Activated naive CD8-positive, alpha-beta T cell treated with anti-CD3 and anti-CD28 coated beads, Interleukin-2, amount 10 ng/mL, durations not matched to agents 7 days and 5 days (primary cell): ENCODE data around the gene C2orf72. TPM values are rescaled to one million over a fixed set of nuclear protein-coding genes. Genes with fewer than 3 reads are reported as not detected.

Experiments
- ATAC-seq: fragments of 150-1000 bp; cut with Tn5 transposase; one replicate; pipeline ENCODE4 v1.10.0; 2021; ENCODE audit warnings: low read depth, moderate library complexity
- POLR2A ChIA-PET: fragments of 350-600 bp; sonication (Branson Sonifier 250); formaldehyde crosslinking; loops from one replicate; lab custom pipeline; 2021; ENCODE audit warnings: antibody characterized with exemption; lab: Charles Lee
- DNase-seq: peaks from one replicate; pipeline ENCODE4 v3.0.0; 2021
- H3K27ac Mint-ChIP-seq: one replicate; pipeline ENCODE4 v1.8.0; 2022; ENCODE audit warnings: mild to moderate bottlenecking, mixed read lengths
- H3K27me3 Mint-ChIP-seq: one replicate; pipeline ENCODE4 v1.8.0; 2022; ENCODE audit warnings: mild to moderate bottlenecking, moderate library complexity, mixed read lengths
- H3K36me3 Mint-ChIP-seq: one replicate; pipeline ENCODE4 v1.8.0; 2021; ENCODE audit warnings: mild to moderate bottlenecking, mixed read lengths
- H3K4me1 Mint-ChIP-seq: one replicate; pipeline ENCODE4 v1.8.0; 2021; ENCODE audit warnings: mixed read lengths
- H3K4me3 Mint-ChIP-seq: one replicate; pipeline ENCODE4 v1.8.0; 2022; ENCODE audit warnings: mild to moderate bottlenecking, moderate library complexity, mixed read lengths
- H3K9me3 Mint-ChIP-seq: one replicate; pipeline ENCODE4 v1.8.0; 2021; ENCODE audit warnings: mixed read lengths
- total RNA-seq, 2 experiments: library from RNA; stranded (reverse); gene quantifications; one replicate each; pipeline ENCODE4 v1.2.3, GENCODE V29; 2021

Gene C2orf72
- total RNA-seq: under 1 TPM; 0.47 to 0.48 TPM

DNA sequence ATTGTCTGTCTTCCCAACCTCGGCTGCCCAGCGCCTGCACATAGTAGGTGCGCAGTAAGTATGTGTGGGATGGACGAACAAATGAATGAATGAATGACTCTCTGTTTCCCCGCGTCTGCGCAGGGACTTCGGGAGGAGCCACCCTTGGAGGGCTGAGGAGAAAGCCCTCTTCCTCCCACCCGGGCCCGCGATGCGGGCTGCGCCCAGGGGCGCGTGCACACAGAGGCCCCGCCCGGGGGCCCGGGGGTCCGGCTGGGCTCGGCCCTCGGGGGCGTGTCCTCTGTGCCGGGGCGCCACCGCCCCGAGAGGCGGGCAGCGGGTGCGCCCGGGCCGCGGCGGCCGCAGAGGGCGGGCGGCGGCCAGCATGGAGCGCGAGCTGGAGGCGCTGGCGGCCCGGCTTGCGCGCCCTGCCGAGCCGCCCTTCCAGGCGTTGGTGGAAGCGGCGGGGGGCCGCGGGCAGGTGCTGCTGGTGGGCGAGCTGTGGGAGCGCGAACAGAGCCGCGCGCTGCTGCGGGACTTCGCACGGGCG is at the start of gene C2orf72:
TSS of gene C2orf72 (plus strand) at position 322 of the 529 bp plus-strand sequence. CDS start at position 365, 43 bp downstream.
- Mint-ChIP-seq H3K4me3 (peak within 1 kb of the TSS; percentile 69), H3K4me1 (no peaks in the 10 kb centered on the region), H3K27me3 (peaks cover 70% of the 10 kb centered on the region), H3K27ac (no peak within 1 kb of the TSS), H3K36me3 (no peaks in the 10 kb centered on the region), H3K9me3 (no peaks in the 10 kb centered on the region)
- peak; percentile 52 for DNase-seq
- ATAC-seq: peak; percentile 51
- POLR2A ChIA-PET: no interaction called here

DNA sequence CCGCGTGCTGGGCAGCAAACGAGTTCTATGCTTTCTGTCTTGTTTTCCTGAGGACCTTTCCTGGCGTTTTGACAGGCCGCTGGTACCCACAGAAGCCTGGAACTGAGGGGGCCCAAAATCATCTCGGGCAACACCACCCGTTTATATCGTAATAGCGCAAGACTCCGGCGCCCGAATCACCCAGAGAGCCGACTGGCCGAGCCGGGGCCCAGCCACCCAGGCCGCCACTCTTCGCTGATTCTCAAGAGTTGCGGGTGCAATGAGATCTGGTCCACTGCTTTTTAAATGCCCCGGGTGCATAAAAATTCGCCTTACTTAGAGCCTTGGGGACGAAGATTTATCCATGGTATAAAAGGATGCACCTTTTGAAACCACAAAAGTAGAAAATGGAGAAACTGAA is 47.6 kb upstream of the C2orf72 start:
- H3K9me3 Mint-ChIP-seq: no peaks in the 10 kb centered on the region
- H3K27me3 Mint-ChIP-seq: peaks cover 29% of the 10 kb centered on the region
- no peaks in the 10 kb centered on the region for H3K36me3 Mint-ChIP-seq
- no peak overlapping the region for H3K4me3 Mint-ChIP-seq
- no peak overlapping the region for H3K27ac Mint-ChIP-seq
- DNase-seq: no peak
- ATAC-seq: no peak
- peaks cover 15% of the 10 kb centered on the region for H3K4me1 Mint-ChIP-seq
- POLR2A ChIA-PET: interaction anchor here (1.5 kb wide), 1 partner anchor 43 kb away, joined by 3 read pairs; no protein-coding TSS in a partner anchor

DNA sequence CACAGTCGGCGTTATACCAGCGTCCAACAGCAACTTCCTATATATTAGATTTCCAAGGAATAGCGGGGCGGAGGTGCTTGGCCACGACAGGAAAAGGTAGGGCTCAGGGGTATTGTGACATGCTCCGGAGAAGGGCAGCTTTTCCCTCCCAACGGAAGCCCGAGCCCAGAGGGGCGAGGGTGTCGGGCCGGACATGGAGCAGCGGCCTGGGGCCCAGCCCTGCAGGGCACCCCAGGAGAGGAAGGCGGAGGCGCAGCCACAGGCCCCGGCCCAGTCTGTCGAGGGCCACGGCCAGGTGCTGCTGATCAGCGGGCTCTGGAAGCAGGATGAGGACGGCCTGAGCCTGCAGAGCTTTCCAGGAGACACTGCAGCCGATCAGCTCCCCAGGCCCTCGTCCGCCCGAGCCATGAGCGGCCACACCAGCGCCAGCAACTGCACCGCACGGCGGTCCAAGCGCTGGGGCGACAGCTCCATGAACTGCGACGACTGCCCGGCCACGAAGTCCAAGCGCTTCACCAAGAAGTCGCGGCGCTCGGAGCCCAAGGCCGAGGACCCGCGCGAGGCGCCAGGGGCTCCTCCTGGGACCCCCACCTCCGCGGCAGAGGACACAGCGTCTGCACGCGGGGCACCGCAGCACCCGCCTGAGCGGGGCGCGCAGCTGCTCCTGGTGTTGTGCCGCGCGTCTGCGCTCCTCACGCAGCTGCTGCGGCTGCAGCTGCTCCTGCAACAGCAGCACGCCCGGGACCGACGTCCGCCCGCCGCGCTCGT is 47.0 kb upstream of the C2orf72 start:
- H3K4me1 Mint-ChIP-seq: peaks cover 12% of the 10 kb centered on the region
- H3K36me3 Mint-ChIP-seq: no peaks in the 10 kb centered on the region
- ATAC-seq (no peak), DNase-seq (no peak)
- no peak overlapping the region for H3K4me3 Mint-ChIP-seq
- no peaks in the 10 kb centered on the region for H3K9me3 Mint-ChIP-seq
- POLR2A ChIA-PET: interaction anchor here (1.5 kb wide), 1 partner anchor 44 kb away, joined by 3 read pairs; no protein-coding TSS in a partner anchor
- peaks cover 29% of the 10 kb centered on the region for H3K27me3 Mint-ChIP-seq
- H3K27ac Mint-ChIP-seq: no peak overlapping the region

DNA sequence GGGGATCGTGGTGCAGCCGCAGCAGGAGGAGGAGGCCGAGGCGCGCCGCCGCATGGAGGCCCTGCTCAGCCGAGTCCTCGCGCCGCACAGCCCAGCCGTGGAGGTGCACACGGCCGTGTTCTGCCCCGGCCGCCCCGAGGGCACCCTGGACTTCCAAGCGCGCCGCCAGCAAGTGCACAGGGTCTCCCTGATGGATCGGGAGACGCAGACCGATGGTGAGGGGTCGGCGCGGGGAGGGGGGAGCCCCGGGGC is 46.5 kb upstream of the C2orf72 start:
- POLR2A ChIA-PET: no interaction called here
- no peak overlapping the region for H3K27ac Mint-ChIP-seq

DNA sequence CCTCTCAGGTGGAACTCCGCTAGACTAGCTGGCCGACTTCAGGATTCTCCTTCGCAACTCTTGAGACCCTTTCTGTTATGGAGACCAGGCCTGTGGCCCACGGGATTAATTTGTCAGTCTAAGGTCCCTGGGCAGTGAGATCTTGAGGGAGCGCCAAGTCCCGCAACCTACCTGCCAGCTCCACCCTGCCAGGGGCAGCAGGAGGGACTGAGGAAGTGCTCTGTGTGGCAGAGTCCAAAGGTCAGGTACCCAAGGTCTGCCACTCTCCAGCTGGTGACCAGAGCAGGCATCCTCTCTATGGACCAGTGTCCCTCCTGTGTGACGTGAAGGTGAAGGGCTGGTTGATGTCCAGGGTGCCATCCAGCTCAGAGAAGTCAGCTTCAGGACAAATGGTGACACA is 45.7 kb upstream of the C2orf72 start:
- ATAC-seq (no peak), DNase-seq (no peak)
- POLR2A ChIA-PET: interaction anchor here (1.3 kb wide), 1 partner anchor 66 kb away, joined by 3 read pairs; no protein-coding TSS in a partner anchor
- Mint-ChIP-seq H3K4me1 (peaks cover 5% of the 10 kb centered on the region), H3K9me3 (no peaks in the 10 kb centered on the region), H3K27me3 (peaks cover 33% of the 10 kb centered on the region), H3K4me3 (no peak overlapping the region), H3K36me3 (no peaks in the 10 kb centered on the region), H3K27ac (no peak overlapping the region)

More for the DNA sequence above, 46.5 kb upstream of the C2orf72 start:
- Mint-ChIP-seq H3K27me3 (peaks cover 29% of the 10 kb centered on the region), H3K36me3 (no peaks in the 10 kb centered on the region), H3K4me1 (peaks cover 8% of the 10 kb centered on the region), H3K9me3 (no peaks in the 10 kb centered on the region), H3K4me3 (no peak overlapping the region)
- ATAC-seq (no peak), DNase-seq (no peak)

DNA sequence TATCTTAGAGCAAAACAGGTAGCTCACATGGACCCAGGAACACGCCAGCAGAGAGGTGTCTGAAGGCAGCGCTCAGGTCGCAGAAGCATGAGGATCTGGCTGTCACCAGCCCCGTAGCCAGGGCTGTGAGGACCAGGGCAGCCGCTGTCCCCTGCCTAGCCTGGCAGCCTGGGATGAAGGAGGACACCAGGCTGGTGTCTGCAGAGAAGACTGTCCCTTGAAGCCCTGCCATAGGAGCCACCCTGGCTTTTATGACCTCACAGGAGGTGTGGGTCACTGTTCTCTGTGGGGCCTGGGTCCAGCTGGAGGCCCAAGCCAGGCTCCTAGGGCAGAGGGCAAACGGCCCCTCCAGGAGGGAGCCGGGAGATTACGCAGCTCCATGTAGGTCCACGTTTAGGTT is 41.5 kb upstream of the C2orf72 start, which contains the start of gene SPATA3:
TSS of gene SPATA3 (plus strand) at position 301 of the 400 bp plus-strand sequence. CDS start 113 bp downstream, outside the sequence.
- H3K4me1 Mint-ChIP-seq: no peaks in the 10 kb centered on the region
- POLR2A ChIA-PET: no interaction called here
- peaks cover 1% of the 10 kb centered on the region for H3K9me3 Mint-ChIP-seq
- H3K36me3 Mint-ChIP-seq: no peaks in the 10 kb centered on the region
- peaks cover 46% of the 10 kb centered on the region for H3K27me3 Mint-ChIP-seq
- H3K4me3 Mint-ChIP-seq: no peak within 1 kb of the TSS
- DNase-seq (no peak), ATAC-seq (no peak)
- H3K27ac Mint-ChIP-seq: no peak within 1 kb of the TSS

DNA sequence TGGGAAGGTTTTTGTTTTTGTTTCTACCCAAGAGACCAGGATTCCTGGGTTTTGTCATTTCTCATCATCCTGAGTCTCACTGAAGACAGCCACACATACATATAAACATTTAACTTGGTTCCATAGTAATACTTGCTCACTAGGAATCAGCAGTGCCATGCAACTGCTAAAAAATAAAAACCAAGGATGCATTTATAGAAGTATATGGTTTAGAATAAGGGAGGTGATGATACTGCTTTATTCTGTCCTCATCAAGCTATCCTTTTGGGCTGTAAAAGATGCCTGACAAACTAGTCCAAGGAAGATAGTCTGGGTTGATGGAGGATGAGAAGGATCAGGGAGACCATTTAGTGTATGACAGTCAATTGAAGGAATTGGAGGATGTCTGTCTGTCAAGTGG is 40.7 kb upstream of the C2orf72 start:
- Mint-ChIP-seq H3K36me3 (no peaks in the 10 kb centered on the region), H3K4me3 (no peak overlapping the region), H3K9me3 (peaks cover 1% of the 10 kb centered on the region), H3K27ac (no peak overlapping the region), H3K4me1 (no peaks in the 10 kb centered on the region), H3K27me3 (peaks cover 46% of the 10 kb centered on the region)
- no peak for DNase-seq
- no peak for ATAC-seq
- POLR2A ChIA-PET: no interaction called here

DNA sequence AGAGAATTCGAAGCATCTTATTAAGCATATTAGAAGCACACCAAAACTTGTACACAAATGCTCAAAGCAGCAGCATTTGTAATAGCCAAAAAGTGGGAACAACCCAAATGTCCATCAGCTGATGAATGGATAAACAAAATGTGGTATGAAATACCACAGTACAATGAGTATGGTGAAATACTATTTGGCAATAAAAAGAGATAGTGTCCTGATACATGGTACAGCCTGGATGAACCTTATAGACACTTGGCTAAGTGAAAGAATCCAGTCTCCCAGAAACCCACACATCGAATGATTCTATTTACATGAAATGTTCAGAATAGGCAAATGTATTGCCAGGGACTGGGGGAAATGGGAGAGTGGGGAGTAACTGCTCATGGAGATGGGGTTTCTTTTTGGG is 38.4 kb upstream of the C2orf72 start:
- POLR2A ChIA-PET: no interaction called here

DNA sequence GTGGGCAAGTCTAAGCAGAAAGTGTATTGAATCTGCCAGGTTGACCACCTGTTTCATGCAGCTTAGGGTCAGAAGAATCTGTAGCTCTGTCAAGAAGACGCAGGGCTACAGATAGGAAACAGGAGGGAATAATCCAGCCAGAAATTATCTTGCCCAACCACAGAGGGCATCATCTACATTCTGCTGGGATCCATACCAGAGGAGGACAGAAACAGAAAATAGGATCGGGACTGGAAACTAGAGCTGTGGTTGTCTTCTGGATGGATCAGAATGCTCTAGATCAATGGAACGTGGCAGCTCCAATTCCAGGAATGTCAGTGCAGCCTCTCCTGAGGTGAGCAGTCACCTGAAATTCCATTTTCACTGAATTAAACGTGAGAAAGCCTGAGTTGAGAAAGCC is 37.8 kb upstream of the C2orf72 start:
- POLR2A ChIA-PET: no interaction called here
- ATAC-seq: no peak
- no peaks in the 10 kb centered on the region for H3K4me1 Mint-ChIP-seq
- H3K27me3 Mint-ChIP-seq: peaks cover 43% of the 10 kb centered on the region
- H3K36me3 Mint-ChIP-seq: no peaks in the 10 kb centered on the region
- H3K9me3 Mint-ChIP-seq: peaks cover 1% of the 10 kb centered on the region
- DNase-seq: no peak
- H3K4me3 Mint-ChIP-seq: no peak overlapping the region
- no peak overlapping the region for H3K27ac Mint-ChIP-seq

More for the DNA sequence above, 38.4 kb upstream of the C2orf72 start:
- Mint-ChIP-seq H3K9me3 (peaks cover 1% of the 10 kb centered on the region), H3K27me3 (peaks cover 45% of the 10 kb centered on the region), H3K36me3 (no peaks in the 10 kb centered on the region), H3K4me3 (no peak overlapping the region), H3K27ac (no peak overlapping the region), H3K4me1 (no peaks in the 10 kb centered on the region)
- no peak for ATAC-seq
- DNase-seq: no peak

DNA sequence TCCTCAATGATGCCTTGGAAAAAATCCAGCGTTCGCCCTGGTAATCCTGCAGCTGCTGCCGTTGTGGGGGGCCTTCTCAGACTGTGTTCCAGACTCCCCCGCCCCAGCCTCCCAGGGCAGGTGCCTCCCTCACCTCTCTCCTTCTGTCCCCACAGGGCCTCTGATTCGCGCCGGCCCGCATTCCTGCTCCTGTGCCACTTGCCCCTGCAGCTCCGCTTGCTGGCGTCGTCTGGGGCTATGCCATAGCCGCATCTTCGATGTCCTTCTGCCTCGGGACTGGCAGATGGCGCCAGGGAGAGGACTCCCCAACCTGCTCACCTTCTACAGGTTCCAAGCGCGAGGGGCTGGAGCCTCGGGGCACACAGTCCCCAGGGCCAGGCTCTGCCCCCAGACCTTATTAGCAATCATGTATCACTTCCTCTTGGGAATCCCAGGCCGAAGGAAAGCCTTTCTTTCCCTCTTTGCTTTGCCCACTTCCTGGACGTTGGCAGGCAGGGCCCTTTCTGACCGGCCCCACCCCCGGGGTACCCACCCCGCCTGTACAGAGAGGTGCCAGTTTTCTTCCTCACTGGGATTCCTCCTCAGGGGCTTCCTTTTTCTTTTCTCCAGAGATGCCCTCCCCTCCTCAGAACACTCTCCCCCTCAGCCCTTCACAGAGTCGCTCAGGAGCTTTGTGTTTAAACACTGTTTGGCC is 37.0 kb upstream of the C2orf72 start:
- no peak for DNase-seq
- H3K27ac Mint-ChIP-seq: no peak overlapping the region
- POLR2A ChIA-PET: no interaction called here
- peaks cover 6% of the 10 kb centered on the region for H3K36me3 Mint-ChIP-seq
- H3K27me3 Mint-ChIP-seq: peaks cover 43% of the 10 kb centered on the region
- peaks cover under 1% of the 10 kb centered on the region for H3K4me1 Mint-ChIP-seq
- H3K9me3 Mint-ChIP-seq: peaks cover 8% of the 10 kb centered on the region
- no peak for ATAC-seq
- no peak overlapping the region for H3K4me3 Mint-ChIP-seq

DNA sequence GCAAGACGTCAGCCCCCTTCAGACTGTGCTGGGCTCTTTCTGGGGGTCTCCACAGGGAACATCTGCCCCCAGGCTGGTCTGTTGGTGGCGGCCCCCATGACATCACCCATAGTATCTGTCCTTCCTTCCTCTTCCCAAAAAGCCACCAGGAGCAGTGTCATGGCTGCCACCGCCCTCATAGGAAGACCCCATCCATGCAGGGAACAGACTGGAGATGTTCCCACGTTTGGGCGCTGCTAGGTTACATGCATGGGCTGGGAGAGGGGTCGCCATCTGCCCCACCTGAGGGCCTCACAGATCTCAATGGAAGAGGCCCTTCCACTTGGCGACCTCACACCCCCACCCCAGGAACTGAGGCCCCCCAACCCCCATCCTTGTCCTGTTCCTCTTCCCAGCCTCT is 36.3 kb upstream of the C2orf72 start:
- DNase-seq: no peak
- ATAC-seq: no peak
- Mint-ChIP-seq H3K4me1 (peaks cover 2% of the 10 kb centered on the region), H3K9me3 (peaks cover 11% of the 10 kb centered on the region), H3K27ac (no peak overlapping the region), H3K36me3 (peaks cover 8% of the 10 kb centered on the region), H3K4me3 (no peak overlapping the region), H3K27me3 (peaks cover 43% of the 10 kb centered on the region)
- POLR2A ChIA-PET: no interaction called here

DNA sequence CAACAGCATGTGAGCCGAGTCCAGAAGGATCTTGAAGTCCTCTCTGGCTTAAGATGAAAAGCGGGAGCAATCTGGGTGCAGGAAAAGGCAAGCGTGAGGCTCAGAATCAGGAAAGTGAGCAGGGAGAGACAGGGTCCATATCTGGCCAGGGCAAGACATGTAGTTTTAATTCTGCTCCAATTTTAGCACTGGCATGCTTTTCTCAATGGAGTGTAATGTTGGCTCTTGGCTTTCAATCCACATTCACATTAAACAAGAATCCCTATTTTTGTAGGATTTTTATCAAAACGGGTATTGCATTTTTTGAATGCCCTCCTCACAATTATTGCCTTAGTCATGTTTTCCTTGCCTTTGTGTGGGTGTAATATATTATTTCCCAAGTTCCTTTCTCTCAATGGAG is 35.4 kb upstream of the C2orf72 start:
- Mint-ChIP-seq H3K27ac (no peak overlapping the region), H3K27me3 (peaks cover 39% of the 10 kb centered on the region), H3K4me3 (no peak overlapping the region), H3K4me1 (peaks cover 2% of the 10 kb centered on the region), H3K36me3 (peaks cover 8% of the 10 kb centered on the region), H3K9me3 (peaks cover 11% of the 10 kb centered on the region)
- no peak for ATAC-seq
- DNase-seq: no peak
- POLR2A ChIA-PET: no interaction called here

DNA sequence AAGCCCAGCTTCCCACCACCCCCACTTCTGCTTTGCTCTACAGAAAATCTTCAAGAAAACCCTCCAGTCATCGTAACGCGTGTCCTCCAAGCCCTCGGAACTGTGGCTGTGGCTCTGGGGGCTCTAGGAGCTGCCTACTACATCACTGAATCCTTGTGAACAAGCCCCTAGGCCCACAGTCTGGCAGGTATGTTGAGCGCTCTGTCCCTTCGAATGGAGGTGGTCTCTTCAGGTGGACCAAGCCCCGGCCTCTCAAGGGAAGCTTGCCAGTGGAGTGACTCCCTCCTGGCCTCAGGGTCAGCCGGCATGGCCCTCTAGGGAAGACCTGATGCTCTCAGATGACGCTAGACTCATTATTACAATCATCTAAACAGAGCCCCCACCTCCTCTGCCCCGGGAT is 34.7 kb upstream of the C2orf72 start:
- DNase-seq (no peak), ATAC-seq (no peak)
- peaks cover 37% of the 10 kb centered on the region for H3K27me3 Mint-ChIP-seq
- no peak overlapping the region for H3K4me3 Mint-ChIP-seq
- H3K4me1 Mint-ChIP-seq: peaks cover 2% of the 10 kb centered on the region
- H3K27ac Mint-ChIP-seq: no peak overlapping the region
- peaks cover 9% of the 10 kb centered on the region for H3K9me3 Mint-ChIP-seq
- H3K36me3 Mint-ChIP-seq: peaks cover 8% of the 10 kb centered on the region
- POLR2A ChIA-PET: no interaction called here

DNA sequence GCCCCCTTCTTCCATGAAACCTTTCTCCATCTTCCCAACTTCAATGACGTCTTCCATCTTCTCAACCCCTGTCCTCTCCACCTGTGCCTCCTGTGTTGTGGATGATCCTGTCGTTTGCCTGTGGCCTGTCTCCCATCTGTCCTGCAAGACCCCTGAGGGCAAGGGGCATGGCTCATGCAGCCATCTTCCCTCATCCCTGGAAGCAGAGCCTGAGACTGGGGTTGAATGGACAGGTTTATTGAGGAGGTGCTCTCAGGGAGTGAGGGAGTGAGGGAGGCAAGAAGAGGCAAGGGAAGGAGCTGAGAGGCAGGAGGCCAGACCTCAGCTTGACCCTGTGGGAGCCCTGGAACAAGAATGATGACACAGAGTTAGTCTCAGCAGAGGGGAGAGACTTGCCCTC is 34.1 kb upstream of the C2orf72 start:
- Mint-ChIP-seq H3K27ac (no peak overlapping the region), H3K27me3 (peaks cover 37% of the 10 kb centered on the region), H3K4me1 (peaks cover 2% of the 10 kb centered on the region), H3K36me3 (peaks cover 8% of the 10 kb centered on the region), H3K9me3 (peaks cover 9% of the 10 kb centered on the region), H3K4me3 (no peak overlapping the region)
- no peak for ATAC-seq
- no peak for DNase-seq
- POLR2A ChIA-PET: no interaction called here
